Measurements from ENCODE around the gene CRB1. TPM values are rescaled to one million over a fixed set of nuclear protein-coding genes. Genes with fewer than 3 reads are reported as not detected.
A peak's percentile ranks its signal among the peaks of the same experiment; 100 is the strongest.

Gene CRB1
- total and polyA plus RNA-seq, 2 donors = 0.22 to 0.58 TPM

DNA sequence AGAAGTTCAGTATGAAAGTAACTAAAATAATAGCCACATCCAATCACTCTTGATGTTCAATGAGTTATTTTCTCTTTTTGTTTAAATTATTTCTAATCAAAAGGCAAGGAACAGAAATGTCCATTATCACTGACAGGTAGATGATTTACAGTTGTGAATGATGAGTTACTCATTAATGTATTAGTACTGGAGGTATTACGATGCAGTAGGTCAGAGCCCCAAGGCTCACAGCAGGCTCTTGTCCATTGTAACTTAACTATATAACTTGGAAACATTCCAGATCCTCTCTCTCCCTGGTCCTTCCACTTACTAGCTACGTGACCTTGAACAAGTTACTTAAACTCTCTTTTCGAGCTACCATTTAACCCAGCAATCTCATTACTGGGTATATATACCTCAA lies 39.5 kb downstream of the CRB1 start:
- Histone ChIP-seq H3K36me3 (ENCODE audit: insufficient read depth) (no peaks in the 10 kb centered on the region), H3K27ac (ENCODE audit: low read depth) (no peak overlapping the region), H3K4me3 (ENCODE audit: low read depth, low read length) (no peak overlapping the region), H3K4me1 (ENCODE audit: insufficient read depth) (no peaks in the 10 kb centered on the region)
- DNase-seq (ENCODE audit: extremely low spot score) = no peak
- 62% methylated on average over 3 of the region's 3 CpGs for WGBS

DNA sequence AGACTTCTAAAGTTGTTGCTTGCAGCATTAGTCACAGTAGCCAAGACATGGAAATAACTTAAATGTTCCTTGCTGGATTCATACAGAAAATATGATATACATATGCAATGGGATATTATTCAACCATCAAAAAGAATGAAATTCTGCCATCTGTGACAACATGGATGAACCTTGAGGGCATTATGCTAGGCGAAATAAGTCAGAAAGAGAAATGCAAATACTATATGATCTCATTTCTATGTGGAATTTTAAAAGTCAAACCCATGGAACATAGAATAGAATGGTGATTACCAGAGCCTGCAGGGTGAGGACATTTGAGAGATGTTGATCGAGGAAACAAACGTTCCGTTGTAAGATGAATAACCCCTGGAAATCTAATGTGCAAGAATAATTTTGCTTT lies 43.0 kb downstream of the CRB1 start:
- no peak overlapping the region for H3K27ac ChIP-seq (ENCODE audit: low read depth)
- no peaks in the 10 kb centered on the region for H3K4me1 ChIP-seq (ENCODE audit: insufficient read depth)
- DNase-seq (ENCODE audit: extremely low spot score) = no peak
- no peaks in the 10 kb centered on the region for H3K36me3 ChIP-seq (ENCODE audit: insufficient read depth)
- H3K4me3 ChIP-seq (ENCODE audit: low read depth, low read length) = no peak overlapping the region
- WGBS = 85% methylated on average over 4 of the region's 4 CpGs

GRCh38 chr1:197312163-197312562 lies 44.1 kb downstream of the CRB1 start:
- 80% methylated on average over 5 of the region's 5 CpGs for WGBS
- no peaks in the 10 kb centered on the region for H3K36me3 ChIP-seq (ENCODE audit: insufficient read depth)
- no peaks in the 10 kb centered on the region for H3K4me1 ChIP-seq (ENCODE audit: insufficient read depth)
- no peak overlapping the region for H3K4me3 ChIP-seq (ENCODE audit: low read depth, low read length)
- no peak overlapping the region for H3K27ac ChIP-seq (ENCODE audit: low read depth)
- no peak for DNase-seq (ENCODE audit: extremely low spot score)

DNA sequence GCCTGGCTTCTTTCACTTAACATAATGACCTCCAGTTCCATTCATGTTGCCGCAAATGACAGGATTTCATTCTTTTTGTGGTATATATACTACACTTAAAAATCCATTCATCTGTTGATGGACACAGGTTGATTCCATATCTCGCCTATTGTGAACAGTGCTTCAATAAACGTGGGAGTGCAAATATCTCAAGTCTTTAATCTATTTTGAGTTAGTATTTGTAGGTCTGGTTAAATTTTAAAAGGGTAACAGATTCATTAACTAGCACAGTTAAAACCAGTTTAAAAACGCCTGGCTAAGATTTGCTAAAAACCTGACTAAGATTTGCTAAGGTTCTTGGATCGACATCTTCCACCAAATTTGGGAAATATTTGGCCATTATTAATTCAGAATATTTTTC lies 45.7 kb downstream of the CRB1 start:
- no peaks in the 10 kb centered on the region for H3K36me3 ChIP-seq (ENCODE audit: insufficient read depth)
- WGBS = 73% methylated on average over 5 of the region's 5 CpGs
- no peak for DNase-seq (ENCODE audit: extremely low spot score)
- H3K4me1 ChIP-seq (ENCODE audit: insufficient read depth) = no peaks in the 10 kb centered on the region
- H3K4me3 ChIP-seq (ENCODE audit: low read depth, low read length) = no peak overlapping the region
- H3K27ac ChIP-seq (ENCODE audit: low read depth) = no peak overlapping the region

DNA sequence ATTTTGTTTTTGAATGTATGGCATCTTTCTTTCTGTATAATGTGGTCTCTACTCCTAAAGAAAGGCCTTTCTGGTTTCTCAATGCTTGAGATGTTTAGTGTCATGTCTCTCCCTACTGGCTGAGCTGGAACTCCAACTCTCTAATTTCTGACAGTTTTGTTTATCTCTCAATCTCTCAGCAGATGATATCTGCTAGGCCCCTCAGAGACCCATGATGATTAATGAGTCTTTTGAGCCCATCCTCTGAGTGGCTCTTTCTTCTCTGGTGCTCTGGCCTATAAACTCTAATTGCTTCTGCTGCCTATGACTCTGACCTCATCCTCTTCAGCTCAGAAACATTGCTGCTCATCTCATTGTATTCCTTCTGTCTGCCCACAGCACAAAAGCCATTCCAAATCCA lies 46.6 kb downstream of the CRB1 start:
- no peak overlapping the region for H3K4me3 ChIP-seq (ENCODE audit: low read depth, low read length)
- H3K27ac ChIP-seq (ENCODE audit: low read depth) = no peak overlapping the region
- no peaks in the 10 kb centered on the region for H3K36me3 ChIP-seq (ENCODE audit: insufficient read depth)
- no peaks in the 10 kb centered on the region for H3K4me1 ChIP-seq (ENCODE audit: insufficient read depth)
- DNase-seq (ENCODE audit: extremely low spot score) = peak; percentile 17

DNA sequence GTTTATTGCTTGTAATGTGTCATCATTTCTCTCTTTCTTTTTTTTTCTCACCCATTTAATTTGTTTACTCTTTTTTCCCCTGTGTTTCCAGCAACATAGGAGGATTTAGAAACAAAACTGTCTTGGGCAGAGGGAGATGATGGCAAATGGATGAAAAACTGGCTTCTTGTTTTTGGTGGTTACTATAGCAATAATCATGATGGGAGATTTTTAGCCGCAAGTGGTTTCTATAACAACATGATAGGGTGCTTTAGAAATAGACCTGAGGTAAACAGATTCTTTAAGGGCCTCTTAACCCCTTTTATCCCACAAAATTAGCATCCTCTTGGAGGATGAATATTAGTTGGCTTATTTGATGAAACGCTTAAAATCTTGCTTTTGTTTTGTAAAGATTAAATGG lies 51.6 kb downstream of the CRB1 start:
- Histone ChIP-seq H3K4me1 (ENCODE audit: insufficient read depth) (no peaks in the 10 kb centered on the region), H3K36me3 (ENCODE audit: insufficient read depth) (no peaks in the 10 kb centered on the region), H3K27ac (ENCODE audit: low read depth) (no peak overlapping the region), H3K4me3 (ENCODE audit: low read depth, low read length) (no peak overlapping the region)
- WGBS = 43% methylated on average over 2 of the region's 2 CpGs
- DNase-seq (ENCODE audit: extremely low spot score) = no peak

DNA sequence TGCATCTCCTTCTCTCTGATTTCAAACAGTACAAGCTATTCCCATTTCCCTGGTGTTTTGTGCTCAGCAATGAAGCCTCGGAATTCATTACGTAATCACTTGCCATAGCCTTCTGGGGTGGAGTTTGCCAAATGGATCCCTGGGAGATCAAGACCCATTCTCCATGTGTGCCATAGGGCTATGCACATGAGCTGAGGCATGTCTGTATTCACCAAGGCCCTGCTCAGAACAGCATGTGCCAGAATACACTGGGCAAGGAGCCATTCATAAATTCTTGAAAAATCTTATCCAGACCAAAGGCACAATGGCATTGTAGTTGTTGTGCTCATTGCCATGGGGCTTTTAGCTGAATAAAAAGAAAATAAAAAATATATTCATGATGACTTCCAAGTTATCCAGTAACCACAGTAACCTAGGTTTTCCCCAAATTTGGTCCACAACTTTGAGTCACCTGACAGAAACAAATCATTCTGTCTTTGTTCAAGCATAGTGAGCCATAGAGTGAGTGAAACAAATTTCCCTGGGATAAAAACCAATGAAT lies 53.0 kb downstream of the CRB1 start:
- no peak for DNase-seq (ENCODE audit: extremely low spot score)
- 51% methylated on average over 2 of the region's 2 CpGs for WGBS

DNA sequence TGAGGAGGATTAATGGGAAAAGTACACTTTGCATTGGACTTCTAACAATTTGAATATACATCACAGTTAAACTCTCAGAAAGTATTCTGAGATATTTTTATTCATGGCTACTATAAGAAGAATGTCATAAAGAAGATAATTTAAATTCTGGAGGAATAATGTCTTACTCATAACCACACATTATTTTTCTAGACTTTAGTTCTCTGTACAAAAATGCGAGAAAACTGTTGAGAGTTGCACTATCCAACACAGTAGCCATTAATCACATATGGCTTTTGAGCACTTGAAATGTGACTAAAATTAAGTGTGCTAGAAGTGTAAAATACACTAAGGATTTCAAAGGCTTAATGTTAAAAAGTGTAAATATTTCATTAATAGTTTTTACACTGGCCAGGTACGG lies 53.8 kb downstream of the CRB1 start:
- Histone ChIP-seq H3K27ac (ENCODE audit: low read depth) (no peak overlapping the region), H3K36me3 (ENCODE audit: insufficient read depth) (no peaks in the 10 kb centered on the region), H3K4me1 (ENCODE audit: insufficient read depth) (no peaks in the 10 kb centered on the region), H3K4me3 (ENCODE audit: low read depth, low read length) (no peak overlapping the region)
- no peak for DNase-seq (ENCODE audit: extremely low spot score)
- WGBS = 93% methylated on average over 2 of the region's 2 CpGs

More for the DNA sequence above, 53.0 kb downstream of the CRB1 start:
- Histone ChIP-seq H3K27ac (ENCODE audit: low read depth) (no peak overlapping the region), H3K4me3 (ENCODE audit: low read depth, low read length) (no peak overlapping the region), H3K4me1 (ENCODE audit: insufficient read depth) (no peaks in the 10 kb centered on the region), H3K36me3 (ENCODE audit: insufficient read depth) (no peaks in the 10 kb centered on the region)

GRCh38 chr1:197327776-197328364 lies 59.8 kb downstream of the CRB1 start:
- DNase-seq (ENCODE audit: extremely low spot score) = no peak
- H3K27ac ChIP-seq (ENCODE audit: low read depth) = no peak overlapping the region

DNA sequence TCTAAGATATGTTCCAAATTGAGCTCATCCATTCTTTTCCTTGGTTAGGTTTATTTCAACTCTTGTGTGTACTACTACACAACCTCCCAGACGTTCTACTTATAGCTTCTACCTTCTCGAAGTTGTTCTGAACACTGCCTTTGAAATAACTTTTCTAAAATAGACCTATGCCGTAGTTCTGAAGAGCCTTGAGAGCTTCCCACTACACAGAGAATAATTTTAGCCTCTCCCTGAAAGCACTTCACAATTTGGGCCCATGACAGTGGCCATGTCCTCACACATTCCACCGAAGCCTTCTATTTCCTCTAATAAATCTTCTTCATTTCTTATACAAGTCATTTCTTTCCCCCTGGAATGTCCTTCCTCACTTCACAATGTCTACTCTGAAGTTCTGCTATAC lies 62.2 kb downstream of the CRB1 start:
- Histone ChIP-seq H3K27ac (ENCODE audit: low read depth) (no peak overlapping the region), H3K36me3 (ENCODE audit: insufficient read depth) (no peaks in the 10 kb centered on the region), H3K4me3 (ENCODE audit: low read depth, low read length) (no peak overlapping the region), H3K4me1 (ENCODE audit: insufficient read depth) (no peaks in the 10 kb centered on the region)
- no peak for DNase-seq (ENCODE audit: extremely low spot score)
- 73% methylated on average over 4 of the region's 4 CpGs for WGBS

More at GRCh38 chr1:197327776-197328364, 59.8 kb downstream of the CRB1 start:
- no peaks in the 10 kb centered on the region for H3K4me1 ChIP-seq (ENCODE audit: insufficient read depth)
- 26% methylated on average over 2 of the region's 2 CpGs for WGBS
- H3K36me3 ChIP-seq (ENCODE audit: insufficient read depth) = no peaks in the 10 kb centered on the region
- no peak overlapping the region for H3K4me3 ChIP-seq (ENCODE audit: low read depth, low read length)

GRCh38 chr1:197331565-197331964 lies 63.5 kb downstream of the CRB1 start:
- Histone ChIP-seq H3K4me1 (ENCODE audit: insufficient read depth) (no peaks in the 10 kb centered on the region), H3K36me3 (ENCODE audit: insufficient read depth) (no peaks in the 10 kb centered on the region), H3K4me3 (ENCODE audit: low read depth, low read length) (no peak overlapping the region), H3K27ac (ENCODE audit: low read depth) (no peak overlapping the region)
- no peak for DNase-seq (ENCODE audit: extremely low spot score)
- WGBS = 90% methylated on average over 5 of the region's 5 CpGs

DNA sequence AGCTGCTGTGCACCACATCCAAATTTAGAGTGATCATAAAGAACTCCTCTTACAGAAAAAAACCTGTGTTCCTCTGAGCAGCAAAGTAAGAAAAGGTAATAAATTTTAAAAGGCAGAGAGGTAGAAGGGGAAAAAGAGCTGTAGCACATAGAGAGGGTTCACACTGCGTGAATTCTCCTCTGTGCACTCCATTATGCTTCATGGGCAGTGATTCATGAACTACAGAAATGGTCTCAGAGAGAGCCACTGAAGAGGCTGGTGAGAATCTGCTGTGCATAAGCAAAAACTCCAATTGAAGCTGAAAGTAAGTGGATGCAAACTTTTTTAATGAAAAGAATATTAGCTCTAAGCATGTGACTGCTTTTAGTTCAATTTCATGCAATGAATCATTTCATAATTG lies 65.0 kb downstream of the CRB1 start:
- DNase-seq (ENCODE audit: extremely low spot score) = no peak
- Histone ChIP-seq H3K4me1 (ENCODE audit: insufficient read depth) (no peaks in the 10 kb centered on the region), H3K4me3 (ENCODE audit: low read depth, low read length) (no peak overlapping the region), H3K36me3 (ENCODE audit: insufficient read depth) (no peaks in the 10 kb centered on the region), H3K27ac (ENCODE audit: low read depth) (no peak overlapping the region)
- WGBS = 92% methylated on average over 1 of the region's 1 CpG

DNA sequence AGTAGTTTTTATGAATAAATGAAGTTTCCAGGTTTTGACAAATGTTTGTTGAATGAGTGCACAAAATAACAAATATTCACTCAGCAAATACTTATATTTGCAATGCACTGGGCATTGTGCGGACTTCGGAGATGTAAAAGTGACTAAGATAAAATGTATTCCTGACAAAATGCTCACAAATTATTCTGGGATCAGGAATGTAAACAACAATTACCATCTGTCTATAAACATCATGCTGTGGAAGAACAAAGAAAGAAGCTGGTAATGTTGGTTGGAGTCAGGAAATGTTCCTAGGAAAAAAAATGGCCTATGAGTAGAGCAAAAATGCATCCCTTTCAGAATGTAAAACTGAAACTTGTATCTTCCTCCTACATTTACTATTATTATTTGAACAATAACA lies 68.5 kb downstream of the CRB1 start:
- no peak for DNase-seq (ENCODE audit: extremely low spot score)
- no peak overlapping the region for H3K4me3 ChIP-seq (ENCODE audit: low read depth, low read length)
- H3K4me1 ChIP-seq (ENCODE audit: insufficient read depth) = no peaks in the 10 kb centered on the region
- whole genome bisulfite sequencing = 87% methylated on average over 2 of the region's 2 CpGs
- no peak overlapping the region for H3K27ac ChIP-seq (ENCODE audit: low read depth)
- no peaks in the 10 kb centered on the region for H3K36me3 ChIP-seq (ENCODE audit: insufficient read depth)

DNA sequence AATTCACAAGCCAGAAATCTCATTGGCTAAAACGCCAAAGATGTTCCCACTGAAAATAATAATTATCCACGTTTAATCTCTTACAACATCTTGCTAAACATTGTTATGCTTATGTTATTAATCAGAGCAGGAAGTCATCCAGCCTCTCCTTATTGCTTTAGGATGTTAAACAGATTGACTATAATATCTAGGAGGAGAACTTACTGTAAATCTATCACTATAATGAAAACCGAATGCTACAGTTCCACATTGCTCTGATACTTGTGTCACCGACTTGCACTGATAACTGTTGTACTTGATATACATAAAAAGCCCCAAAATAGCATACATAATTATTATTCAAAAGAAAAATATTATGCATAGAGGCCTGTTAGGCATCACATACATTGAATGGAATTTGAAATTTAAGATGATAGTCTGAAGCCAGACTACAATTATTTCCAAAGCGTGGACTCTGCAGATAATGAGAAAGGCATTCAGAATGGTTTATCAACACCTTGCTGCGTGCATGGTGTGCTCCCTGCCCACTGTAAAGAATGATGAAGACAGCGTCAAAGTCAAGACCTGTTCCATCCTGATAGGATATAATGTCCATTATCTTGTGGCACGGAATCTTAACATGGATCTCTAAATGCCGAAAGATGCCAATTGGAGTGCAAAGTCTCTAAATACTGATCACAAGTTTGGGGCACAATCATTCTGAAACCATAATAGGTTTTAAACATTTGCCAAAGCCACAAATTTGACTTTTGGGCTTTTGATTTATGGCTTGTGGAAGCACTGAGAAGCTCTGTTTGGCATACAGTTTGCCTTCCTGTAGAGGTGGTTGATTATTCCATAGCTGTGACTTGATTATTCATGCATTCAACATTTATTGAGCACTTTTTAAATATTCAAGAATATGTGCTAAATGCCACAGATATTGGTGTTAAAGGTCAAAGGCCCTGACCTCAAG lies 71.3 kb downstream of the CRB1 start:
- Histone ChIP-seq H3K4me3 (ENCODE audit: low read depth, low read length) (no peak overlapping the region), H3K4me1 (ENCODE audit: insufficient read depth) (no peaks in the 10 kb centered on the region), H3K27ac (ENCODE audit: low read depth) (no peak overlapping the region), H3K36me3 (ENCODE audit: insufficient read depth) (no peaks in the 10 kb centered on the region)
- 68% methylated on average over 9 of the region's 9 CpGs for WGBS
- DNase-seq (ENCODE audit: extremely low spot score) = no peak
